HFFc6 (cell line): ENCODE data around the gene UQCRC1. TPM values are rescaled to one million over a fixed set of nuclear protein-coding genes. Genes with fewer than 3 reads are reported as not detected.

ENCODE experiments used
- DNase-seq: peaks from one replicate; pipeline ENCODE4 v3.0.0-alpha.2; 2018
- H3K27ac Mint-ChIP-seq: 2 replicates; pipeline ENCODE4 v1.8.0; 2020; ENCODE audit warnings: mild to moderate bottlenecking, mixed read lengths
- H3K27me3 Mint-ChIP-seq: 2 replicates; pipeline ENCODE4 v1.8.0; 2021; ENCODE audit warnings: mild to moderate bottlenecking, moderate library complexity, mixed read lengths; ENCODE audit not compliant: insufficient read depth
- H3K36me3 Mint-ChIP-seq: 2 replicates; pipeline ENCODE4 v1.8.0; 2021; ENCODE audit warnings: low read depth, mixed read lengths
- H3K4me1 Mint-ChIP-seq: 2 replicates; pipeline ENCODE4 v1.8.0; 2020; ENCODE audit warnings: low read depth, mixed read lengths
- H3K4me3 Mint-ChIP-seq: 2 replicates; pipeline ENCODE4 v1.8.0; 2020; ENCODE audit warnings: mild to moderate bottlenecking, moderate library complexity, mixed read lengths
- H3K9me3 Mint-ChIP-seq: 2 replicates; pipeline ENCODE4 v1.8.0; 2020; ENCODE audit warnings: mild to moderate bottlenecking, mixed read lengths
- CTCF ChIP-seq: fragments of 200-600 bp; sonication (generic); IDR thresholded peaks from 2 replicates; pipeline ENCODE4 v1.5.0; 2021; ENCODE audit warnings: antibody characterized with exemption, mild to moderate bottlenecking
- total RNA-seq, 6 experiments: library from RNA; stranded (reverse); fragmentation: NEBNext Ultra II Directional; extraction: Animal tissue kit (Norgen Biotek cat#: 25700); gene quantifications; 2 replicates in 1 of 6; 3 replicates in 5 of 6; pipeline ENCODE4 v1.2.3, GENCODE V29; 2021

UQCRC1 gene
- total RNA-seq, 6 experiments from 2014 or later, result 254 to 322 (median 276) TPM

- H3K27me3 Mint-ChIP-seq, result no peaks in the 10 kb centered on the region; the same call in 1 of the 2 replicates
- peaks cover 27% of the 10 kb centered on the region for H3K4me1 Mint-ChIP-seq
- DNase-seq, result no peak
- no peak for TF ChIP-seq CTCF
- H3K27ac Mint-ChIP-seq, result peak overlapping the region; percentile 81
- H3K36me3 Mint-ChIP-seq, result peaks cover 5% of the 10 kb centered on the region
- H3K4me3 Mint-ChIP-seq, result peak overlapping the region; percentile 90
- no peaks in the 10 kb centered on the region for H3K9me3 Mint-ChIP-seq
Observed at GRCh38 chr3:48636149-48636655, 26.8 kb upstream of the UQCRC1 start.

GRCh38 chr3:48635222-48636021 is 26.0 kb upstream of the UQCRC1 start, which contains the start of gene SLC26A6:
SLC26A6 (minus strand) TSS chr3:48635461; CDS start chr3:48635393, 68 bp downstream.
- peaks cover 5% of the 10 kb centered on the region for H3K36me3 Mint-ChIP-seq

GRCh38 chr3:48634661-48635221 is 25.3 kb upstream of the UQCRC1 start:
- Mint-ChIP-seq H3K9me3 (no peaks in the 10 kb centered on the region), H3K27me3 (no peaks in the 10 kb centered on the region; the same call in 1 of the 2 replicates), H3K4me1 (peaks cover 27% of the 10 kb centered on the region), H3K4me3 (peak overlapping the region; percentile 90), H3K36me3 (peaks cover 5% of the 10 kb centered on the region), H3K27ac (peak overlapping the region; percentile 71)
- DNase-seq, result peak; percentile 44
- no peak for TF ChIP-seq CTCF

More at GRCh38 chr3:48635222-48636021, 26.0 kb upstream of the UQCRC1 start, which contains the start of gene SLC26A6:
- H3K9me3 Mint-ChIP-seq, result no peaks in the 10 kb centered on the region
- H3K27me3 Mint-ChIP-seq, result no peaks in the 10 kb centered on the region; the same call in 1 of the 2 replicates
- TF ChIP-seq CTCF, result peak; percentile 82
- peaks cover 27% of the 10 kb centered on the region for H3K4me1 Mint-ChIP-seq
- DNase-seq, result peak; percentile 94
- H3K27ac Mint-ChIP-seq, result peak within 1 kb of the TSS; percentile 81
- H3K4me3 Mint-ChIP-seq, result peak within 1 kb of the TSS; percentile 90

GRCh38 chr3:48633743-48634142 is 24.3 kb upstream of the UQCRC1 start:
- peaks cover 5% of the 10 kb centered on the region for H3K36me3 Mint-ChIP-seq
- H3K27ac Mint-ChIP-seq, result no peak overlapping the region
- no peaks in the 10 kb centered on the region; the same call in 1 of the 2 replicates for H3K27me3 Mint-ChIP-seq
- H3K4me1 Mint-ChIP-seq, result peaks cover 27% of the 10 kb centered on the region
- no peaks in the 10 kb centered on the region for H3K9me3 Mint-ChIP-seq
- no peak for TF ChIP-seq CTCF
- peak overlapping the region; percentile 90; the same call in 1 of the 2 replicates for H3K4me3 Mint-ChIP-seq
- no peak for DNase-seq

GRCh38 chr3:48633256-48633655 is 23.8 kb upstream of the UQCRC1 start:
- no peak overlapping the region for H3K4me3 Mint-ChIP-seq
- DNase-seq, result no peak
- TF ChIP-seq CTCF, result 0 out of 2 replicates have a peak, but pooled peaks have one; percentile 8
- no peaks in the 10 kb centered on the region; the same call in 1 of the 2 replicates for H3K27me3 Mint-ChIP-seq
- peaks cover 5% of the 10 kb centered on the region for H3K36me3 Mint-ChIP-seq
- no peak overlapping the region for H3K27ac Mint-ChIP-seq
- H3K4me1 Mint-ChIP-seq, result peaks cover 27% of the 10 kb centered on the region
- no peaks in the 10 kb centered on the region for H3K9me3 Mint-ChIP-seq
